ENCODE measurements around the gene TERF2IP. TPM values are rescaled to one million over a fixed set of nuclear protein-coding genes. Genes with fewer than 3 reads are reported as not detected.

The TERF2IP gene
- polyA plus RNA-seq, 1 donor: 79.4 TPM

DNA sequence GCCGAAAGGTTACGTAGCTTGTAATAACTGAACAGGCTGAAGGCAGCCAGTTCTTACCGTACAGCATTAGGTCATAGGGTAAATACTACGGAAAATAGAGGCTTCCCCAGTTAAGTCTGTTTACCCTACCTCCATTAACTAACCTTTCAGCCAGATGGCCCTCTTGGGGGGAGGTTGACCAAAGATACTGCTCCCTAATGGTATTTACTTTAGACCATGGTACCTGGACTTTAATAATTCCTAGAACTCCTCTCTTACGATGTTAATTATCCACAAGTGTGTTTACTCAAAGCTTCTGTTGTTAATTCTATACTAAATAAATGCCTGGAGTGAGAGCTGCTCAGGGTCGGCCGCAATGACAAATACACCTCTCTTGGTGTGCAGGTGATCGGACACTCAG is 14.7 kb upstream of the TERF2IP start:
- no peak for DNase-seq

DNA sequence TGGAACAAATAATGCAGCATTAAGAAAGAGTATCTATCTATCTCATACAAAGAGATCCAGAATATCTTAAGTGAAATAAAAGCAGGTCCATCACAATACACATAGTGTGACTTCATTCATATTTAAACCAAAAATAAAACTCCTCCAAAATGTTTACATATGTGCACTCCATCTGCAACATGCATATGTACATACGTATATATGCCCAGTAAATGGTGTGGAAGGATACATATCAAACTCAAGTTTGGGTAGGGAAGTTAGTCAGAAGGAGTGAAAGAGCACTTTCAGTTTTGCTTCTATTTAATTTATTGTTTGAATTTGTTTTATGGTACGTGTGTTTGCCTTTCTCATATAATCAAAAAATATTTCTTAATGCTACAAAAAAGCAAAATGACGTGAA is 12.5 kb upstream of the TERF2IP start:
- no peak for DNase-seq

DNA sequence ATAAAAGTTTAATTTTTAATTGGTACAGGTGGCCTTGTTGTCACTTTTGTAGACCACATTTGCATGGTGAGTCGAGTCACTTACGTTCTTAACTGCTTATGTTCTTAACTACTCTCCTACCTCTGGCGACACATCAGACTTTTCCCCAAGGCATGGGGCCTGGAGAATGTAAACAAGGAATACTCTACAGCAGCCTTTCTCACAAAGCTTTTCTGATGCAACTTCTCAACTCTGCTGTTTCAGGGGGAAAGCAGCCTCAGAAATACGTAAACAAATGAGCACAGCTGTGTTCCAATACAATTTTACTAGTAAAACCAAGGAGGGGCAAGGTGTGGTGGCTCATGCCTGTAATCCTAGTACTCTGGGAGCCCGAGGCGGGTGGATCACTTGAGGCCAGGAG is 7.0 kb upstream of the TERF2IP start:
- no peak for DNase-seq

DNA sequence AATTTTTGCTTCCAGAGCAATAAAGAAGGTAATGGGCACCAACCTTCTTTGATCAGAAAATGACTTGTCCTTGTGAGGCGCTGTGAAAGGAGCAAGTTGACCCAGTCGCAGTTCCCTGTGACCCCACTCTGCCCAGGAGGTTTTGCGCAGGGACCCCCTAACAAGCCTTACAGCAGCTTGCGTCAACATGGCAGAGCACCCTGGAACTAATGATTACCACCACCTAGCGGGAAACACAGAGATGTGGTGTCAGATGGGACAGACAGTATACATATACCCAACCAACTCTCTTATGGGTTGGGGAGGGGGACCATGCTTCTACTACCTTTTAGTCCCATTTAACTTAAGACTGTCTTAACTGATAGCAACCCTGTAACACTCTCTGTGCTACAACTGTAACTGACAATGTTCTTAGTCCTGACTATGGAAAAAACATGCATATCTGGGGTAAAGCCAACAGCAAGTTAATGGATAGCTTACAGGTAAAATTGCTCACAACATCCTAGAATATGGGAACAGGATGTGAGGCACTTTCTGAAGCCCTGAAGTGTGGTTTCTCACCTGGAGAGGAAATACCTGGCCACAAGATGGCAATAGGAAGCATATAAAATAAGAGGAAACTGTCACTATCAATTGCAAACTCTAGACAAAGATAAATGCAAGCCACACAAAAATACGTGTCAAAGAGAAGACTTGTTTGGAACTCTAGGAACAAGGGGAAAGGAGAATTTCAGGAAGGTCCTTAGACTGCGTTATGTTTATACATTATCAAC is 3.1 kb upstream of the TERF2IP start:
- DNase-seq: no peak

DNA sequence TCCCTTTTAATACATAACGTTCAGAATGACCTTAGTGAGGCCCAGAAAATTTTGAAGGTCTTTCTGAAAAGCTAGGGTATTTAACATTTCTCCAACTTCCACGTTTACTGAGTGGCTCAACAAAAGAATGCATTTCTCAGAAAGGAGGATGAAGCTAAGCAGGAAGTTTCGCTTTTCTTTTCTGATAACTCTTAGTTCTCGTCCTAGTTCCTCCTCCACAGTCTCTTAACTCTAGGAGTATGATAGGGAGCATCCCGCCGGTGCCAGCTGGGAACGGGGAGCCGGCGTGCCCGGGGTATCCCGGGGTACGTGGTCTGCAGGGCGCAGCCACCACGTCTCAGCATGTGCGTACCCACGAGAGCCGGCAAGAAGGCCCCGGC is 471 bp upstream of the TERF2IP start:
- DNase-seq: no peak

DNA sequence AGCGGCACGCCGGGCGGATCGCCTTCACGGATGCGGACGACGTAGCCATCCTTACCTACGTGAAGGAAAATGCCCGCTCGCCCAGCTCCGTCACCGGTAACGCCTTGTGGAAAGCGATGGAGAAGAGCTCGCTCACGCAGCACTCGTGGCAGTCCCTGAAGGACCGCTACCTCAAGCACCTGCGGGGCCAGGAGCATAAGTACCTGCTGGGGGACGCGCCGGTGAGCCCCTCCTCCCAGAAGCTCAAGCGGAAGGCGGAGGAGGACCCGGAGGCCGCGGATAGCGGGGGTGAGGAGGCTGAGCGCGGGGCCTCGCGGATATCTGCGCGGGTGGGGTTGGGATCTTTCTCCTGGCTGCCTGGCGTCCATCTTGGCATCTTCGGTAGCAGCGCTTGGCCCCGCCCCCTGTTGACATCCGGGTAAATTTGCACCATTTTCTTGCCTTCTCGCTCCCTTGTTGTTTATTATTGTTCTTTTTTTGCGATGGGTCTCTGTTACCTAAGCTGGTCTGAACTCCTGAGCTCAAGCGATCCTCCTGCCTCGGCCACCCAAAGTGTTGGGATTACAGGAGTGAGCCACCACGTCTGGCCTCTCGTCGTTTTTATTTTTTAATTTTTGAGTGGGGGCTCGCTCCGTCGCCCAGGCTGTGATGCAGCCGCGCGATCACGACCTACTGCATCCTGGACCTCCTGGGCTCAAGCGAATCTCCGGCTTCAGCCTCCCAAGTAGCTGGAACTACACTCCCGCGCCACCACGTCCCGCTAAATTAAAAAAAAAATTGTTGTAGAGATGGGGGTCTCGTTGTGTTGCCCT is 898 bp downstream of the TERF2IP start:
- peak; percentile 89 for DNase-seq

DNA sequence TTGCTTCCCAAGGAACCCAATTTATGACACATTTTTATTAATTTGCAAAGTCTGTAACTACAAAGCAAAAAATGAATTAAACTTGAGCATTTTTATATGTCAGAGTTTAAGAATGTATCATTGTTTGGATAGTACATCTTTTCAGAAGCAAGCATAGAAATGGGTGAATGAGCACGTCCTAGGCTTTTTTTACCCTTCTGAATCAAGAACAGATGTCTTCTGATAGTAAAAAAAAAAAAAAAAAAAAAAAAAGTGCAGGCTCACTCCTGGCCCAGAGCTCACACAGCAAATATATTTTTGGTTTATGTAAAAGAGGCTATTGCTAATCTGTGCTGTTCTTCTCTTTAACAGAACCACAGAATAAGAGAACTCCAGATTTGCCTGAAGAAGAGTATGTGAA is 6.3 kb downstream of the TERF2IP start:
- no peak for DNase-seq

DNA sequence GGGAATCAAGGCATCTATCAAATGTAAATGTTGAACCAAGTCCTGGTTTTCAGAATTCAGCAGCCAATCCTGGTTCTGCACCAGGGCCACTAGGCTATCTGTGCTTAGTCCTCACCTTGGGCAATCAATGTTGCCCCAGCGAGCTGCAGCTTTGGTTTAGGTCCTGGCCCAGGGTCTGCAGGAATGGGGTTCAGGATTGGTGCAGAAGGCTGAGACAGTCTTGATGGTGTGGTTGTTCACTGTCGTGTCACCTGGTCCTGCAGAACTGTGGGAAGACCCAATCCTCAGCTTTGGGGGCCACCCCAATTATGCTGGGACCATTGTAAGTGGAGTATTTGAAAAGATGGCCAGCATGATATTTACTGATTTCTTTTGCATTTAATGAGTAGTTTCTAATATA is 10.6 kb downstream of the TERF2IP start:
- no peak for DNase-seq

DNA sequence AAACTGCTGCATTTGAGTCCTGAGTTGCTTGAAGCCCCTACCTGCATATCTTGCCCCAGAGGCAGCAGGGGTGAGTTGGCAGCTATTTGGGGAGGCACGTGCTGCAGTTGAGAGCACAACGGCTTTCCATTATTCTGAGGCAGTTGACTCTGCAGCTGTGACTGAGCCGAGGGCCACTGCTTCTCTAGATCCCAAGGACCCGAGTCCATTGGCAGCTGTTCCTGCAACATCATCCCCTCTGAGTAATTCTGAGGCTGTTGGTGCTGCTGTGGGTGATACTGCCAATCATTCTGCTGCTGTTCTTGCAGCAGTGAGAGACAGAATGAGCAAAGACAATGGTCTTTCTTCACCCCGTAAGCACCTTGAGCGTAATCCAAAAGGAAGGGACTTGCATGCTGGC is 12.7 kb downstream of the TERF2IP start:
- no peak for DNase-seq

DNA sequence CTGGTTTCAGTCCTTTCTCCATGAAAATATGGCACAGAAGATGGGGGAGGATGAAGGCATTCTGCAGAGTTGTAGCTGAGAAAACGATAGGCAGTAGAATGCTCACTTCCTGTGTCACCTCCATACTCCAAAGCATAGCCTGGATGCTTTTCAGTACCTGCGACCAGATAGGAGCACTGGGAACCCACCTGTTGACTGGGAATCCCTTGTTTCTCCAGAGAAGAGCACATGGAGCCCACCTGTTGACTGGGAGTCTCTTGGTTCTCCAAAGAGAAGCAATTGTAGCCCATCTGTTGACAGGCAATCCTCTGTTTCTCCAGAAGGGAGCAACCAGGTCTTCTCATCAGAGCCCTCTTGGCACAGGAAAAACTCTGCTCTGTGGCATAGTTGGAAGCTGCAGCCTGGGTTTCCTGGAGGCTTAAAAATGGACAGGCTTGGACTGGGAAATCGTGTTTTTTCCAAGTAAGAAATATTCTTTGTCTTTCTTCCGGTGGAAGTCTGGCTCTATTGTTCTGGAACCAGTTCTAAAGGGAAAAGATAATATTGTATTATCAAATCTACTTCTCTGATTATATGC is 13.2 kb downstream of the TERF2IP start:
- DNase-seq: no peak

DNA sequence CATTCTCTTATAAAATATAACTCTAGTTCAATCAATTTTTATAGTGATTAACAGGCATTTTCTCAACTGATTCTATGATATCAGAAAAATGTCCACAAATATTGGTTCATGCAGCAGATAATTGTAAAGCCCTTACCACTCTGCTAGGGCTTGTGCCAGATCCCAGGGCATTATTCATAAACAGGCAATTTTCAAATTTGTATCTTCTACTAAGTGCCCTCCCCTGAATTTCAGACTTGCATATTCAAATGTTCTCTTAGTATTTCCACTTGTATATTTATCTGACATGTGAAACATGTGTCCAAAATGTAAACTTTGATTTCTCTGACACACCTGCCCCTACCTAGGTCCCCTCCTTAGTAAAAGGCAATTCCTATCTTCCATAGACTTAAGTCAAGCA is 19.9 kb downstream of the TERF2IP start:
- DNase-seq: no peak

DNA sequence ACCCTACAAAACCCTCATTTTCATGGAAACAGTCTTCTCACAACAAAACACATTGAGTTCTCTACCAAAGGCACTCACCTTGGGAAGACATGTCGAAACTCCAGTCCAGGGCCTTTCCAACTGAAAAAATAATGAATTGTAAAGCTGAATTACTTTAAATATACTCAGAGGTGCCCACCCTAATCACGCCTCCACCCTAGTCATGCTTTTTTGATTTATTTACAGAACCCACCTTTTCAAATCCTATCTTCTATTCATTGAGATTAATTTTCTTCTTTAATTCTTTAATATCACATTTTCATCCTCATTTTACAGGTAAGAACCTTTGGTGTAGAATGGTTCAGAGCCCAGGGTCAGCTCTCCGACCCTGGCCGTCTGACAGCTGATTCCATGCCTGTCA is 29.3 kb downstream of the TERF2IP start, which contains the start of gene CPHXL2:
CPHXL2 (minus strand) TSS at position 101 of the 400 bp plus-strand sequence; CDS start at position 91, 10 bp downstream.
- DNase-seq: no peak

DNA sequence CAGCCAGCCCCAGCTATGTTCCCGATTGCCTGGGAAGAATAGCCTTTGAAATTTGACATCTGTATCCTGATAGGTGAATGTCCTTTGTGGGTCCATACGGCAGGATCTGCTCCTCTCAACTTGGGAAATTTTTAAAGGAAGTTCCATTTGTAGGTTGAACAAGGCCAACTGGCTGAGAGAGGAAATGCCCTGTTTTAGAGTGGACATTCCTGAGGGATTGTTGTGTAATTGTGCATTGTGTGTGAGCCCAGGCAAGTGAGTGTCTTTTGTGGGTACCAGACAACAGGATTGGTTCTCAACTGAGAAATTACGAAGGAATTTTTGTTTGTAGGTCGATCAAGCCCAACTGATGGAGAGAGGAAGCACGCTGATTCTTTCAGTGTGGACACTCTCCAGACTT is 31.8 kb downstream of the TERF2IP start:
- DNase-seq: no peak

DNA sequence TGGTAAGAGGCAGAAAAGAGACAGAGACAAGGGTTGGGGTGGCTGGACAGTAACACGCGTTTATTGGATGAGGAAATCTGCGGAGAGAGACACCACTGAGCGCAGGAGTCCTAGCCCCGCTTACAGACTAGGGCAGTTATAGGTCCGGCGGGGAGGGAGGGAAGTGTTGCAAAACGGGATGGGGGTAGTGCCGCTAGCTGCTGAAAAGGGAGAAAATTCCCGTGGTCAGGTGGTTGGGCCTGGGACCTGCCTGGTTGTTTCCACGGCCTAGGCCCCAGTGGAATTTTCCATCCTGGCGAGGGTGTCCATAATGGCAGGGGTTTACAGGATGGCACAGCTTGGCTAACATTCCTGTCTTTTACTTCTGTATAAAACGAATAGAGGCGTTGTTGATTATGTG is 34.7 kb downstream of the TERF2IP start:
- no peak for DNase-seq

DNA sequence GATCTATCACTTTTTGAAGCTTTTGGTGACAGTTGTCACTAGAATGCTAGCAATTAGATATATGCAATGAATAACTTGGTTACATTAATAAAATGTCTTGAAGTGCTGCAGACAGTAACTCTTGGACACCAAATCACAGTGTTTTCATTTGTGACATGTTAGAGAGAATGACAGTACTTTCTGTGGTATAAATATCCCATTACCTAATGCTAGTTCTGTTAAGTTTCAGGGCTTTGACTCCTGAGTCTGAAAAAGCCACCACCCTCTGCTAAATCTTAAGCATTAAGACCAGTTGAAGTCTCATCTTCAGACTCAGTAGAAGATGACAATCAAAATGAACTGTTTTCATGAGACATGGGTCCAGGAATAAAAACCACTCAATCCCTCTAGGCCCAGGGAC is 39.8 kb downstream of the TERF2IP start:
- DNase-seq: no peak

DNA sequence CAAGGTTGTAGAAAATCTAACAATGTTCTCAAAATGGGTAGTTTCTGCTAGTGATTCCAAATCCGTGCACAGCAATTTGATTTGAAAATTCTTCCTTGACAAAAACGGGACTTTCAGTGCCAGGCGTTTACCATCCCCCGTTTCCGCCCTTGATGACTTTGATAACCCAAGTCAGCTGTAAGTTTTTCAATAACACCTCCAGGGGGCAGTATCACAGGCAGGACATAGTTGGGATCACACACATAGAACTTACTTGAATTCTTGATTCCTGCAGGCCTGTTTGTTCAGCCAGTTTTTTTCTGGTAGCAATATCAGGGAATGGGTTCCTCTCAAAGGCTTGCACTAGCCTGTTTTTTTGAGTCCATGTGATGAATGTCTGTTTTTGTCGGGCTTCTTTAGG is 48.1 kb downstream of the TERF2IP start:
- DNase-seq: no peak

DNA sequence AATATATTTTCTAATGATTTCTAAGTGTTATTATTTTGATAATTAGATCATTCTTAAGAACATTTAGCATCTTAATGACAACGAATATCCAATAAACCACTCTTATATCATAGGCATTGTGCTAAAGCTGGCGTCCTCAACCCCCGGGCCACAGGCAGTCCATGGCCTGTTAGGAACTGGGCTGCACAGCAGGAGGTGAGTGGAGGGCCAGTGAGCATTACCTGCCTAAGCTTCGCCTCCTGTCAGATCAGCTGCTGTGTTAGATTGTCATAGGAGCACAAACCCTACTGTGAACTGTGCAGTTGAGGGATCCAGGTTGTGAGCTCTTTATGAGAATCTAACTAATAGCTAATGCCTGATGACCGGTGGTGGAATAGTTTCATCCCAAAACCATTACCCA is 50.0 kb downstream of the TERF2IP start:
- DNase-seq: no peak

DNA sequence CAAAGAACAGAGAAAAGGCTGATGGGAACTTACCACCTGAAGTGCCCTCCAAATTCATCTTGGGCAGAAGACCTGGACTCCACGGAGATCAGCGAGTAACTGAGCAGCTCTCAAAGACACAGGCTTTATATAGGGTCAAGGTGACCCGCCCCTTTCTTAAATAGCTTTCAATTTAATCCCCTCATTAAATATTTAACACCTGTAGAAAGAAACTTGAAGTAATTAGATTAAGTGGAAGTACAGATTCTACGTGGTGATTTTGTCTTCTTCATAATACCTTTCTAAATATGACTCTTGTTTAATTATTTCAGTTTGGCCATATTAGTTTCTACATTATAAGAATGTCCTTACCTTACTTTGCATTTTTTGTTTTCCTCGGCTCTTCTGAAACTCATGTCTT is 53.8 kb downstream of the TERF2IP start, which contains the start of gene DUXB:
DUXB (minus strand) TSS at position 101 of the 400 bp plus-strand sequence; CDS start at position 58, 43 bp downstream.
- DNase-seq: no peak

DNA sequence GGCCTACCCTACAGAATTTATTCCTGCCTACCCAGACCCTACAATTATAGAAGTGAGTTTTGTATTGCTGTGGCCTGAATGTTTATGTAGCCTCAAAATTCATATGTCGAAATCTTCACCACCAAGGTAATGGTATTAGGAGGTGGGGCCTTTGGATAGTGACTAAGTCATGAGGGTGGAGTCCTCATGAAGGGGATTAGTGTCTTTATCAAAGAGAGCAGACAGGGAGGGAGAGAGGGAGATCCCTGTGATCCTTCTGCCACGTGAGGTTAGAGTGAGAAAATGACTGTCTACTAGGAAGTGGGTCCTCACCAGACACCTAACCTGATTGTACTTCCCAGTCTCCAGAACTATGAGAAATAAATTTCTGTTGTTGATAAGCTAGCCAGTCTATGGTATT is 54.7 kb downstream of the TERF2IP start:
- no peak for DNase-seq

DNA sequence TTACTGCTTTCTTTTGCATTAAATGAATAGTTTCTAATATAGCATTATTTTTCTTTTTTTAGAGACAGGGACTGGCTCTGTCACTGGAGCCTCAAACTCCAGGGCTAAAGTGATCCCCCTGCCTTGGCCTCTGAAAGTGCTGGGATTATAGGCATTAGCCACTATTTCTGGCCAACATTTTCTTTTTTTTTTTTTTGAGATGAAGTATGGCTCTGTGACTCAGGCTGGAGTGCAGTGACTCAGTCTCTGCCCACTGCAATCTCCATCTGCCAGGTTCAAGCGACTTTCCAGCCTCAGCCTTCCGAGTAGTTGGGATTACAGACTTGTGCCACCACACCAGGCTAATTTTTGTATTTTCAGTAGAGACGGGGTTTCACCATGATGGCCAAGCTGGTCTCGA is 55.7 kb downstream of the TERF2IP start:
- no peak for DNase-seq
